GM23338 (cell line): Measurements from ENCODE around the gene ENOX2. TPM values are rescaled to one million over a fixed set of nuclear protein-coding genes. Genes with fewer than 3 reads are reported as not detected.

Experiments used
- ATAC-seq: fragments of 200-7000 bp; cut with Tn5 transposase; 3 replicates; pipeline ENCODE4 v1.9.1; 2020
- DNase-seq: peaks from one replicate; pipeline ENCODE4 v3.0.0-alpha.2; 2015; ENCODE audit warnings: low spot score
- H2AFZ ChIP-seq: fragments of 200-600 bp; sonication (generic); 2 replicates; pipeline ENCODE4 v1.8.0; 2016; ENCODE audit warnings: antibody characterized with exemption, mild to moderate bottlenecking, moderate library complexity
- H3F3A ChIP-seq: fragments of 200-600 bp; sonication (generic); replicated peaks from 2 replicates; pipeline ENCODE4 v1.8.0; 2017; ENCODE audit warnings: antibody characterized with exemption, mixed run types, low read depth
- H3K27ac ChIP-seq: fragments of 200-600 bp; sonication (generic); 2 replicates; pipeline ENCODE4 v1.6.1; 2016; ENCODE audit warnings: low read depth
- H3K27me3 ChIP-seq: fragments of 200-600 bp; sonication (generic); 2 replicates; pipeline ENCODE4 v1.8.0; 2016; ENCODE audit warnings: mild to moderate bottlenecking, mixed run types, moderate library complexity; ENCODE audit not compliant: insufficient read depth
- H3K36me3 ChIP-seq: fragments of 200-600 bp; sonication (generic); 2 replicates; pipeline ENCODE4 v1.8.0; 2016; ENCODE audit warnings: mild to moderate bottlenecking; ENCODE audit not compliant: insufficient read depth
- H3K4me1 ChIP-seq: fragments of 200-600 bp; sonication (generic); 2 replicates; pipeline ENCODE4 v1.8.0; 2016; ENCODE audit warnings: mild to moderate bottlenecking, moderate library complexity; ENCODE audit not compliant: insufficient read depth
- H3K4me2 ChIP-seq: fragments of 200-600 bp; sonication (generic); 2 replicates; pipeline ENCODE4 v1.7.1; 2017; ENCODE audit warnings: mixed run types
- H3K4me3 ChIP-seq: fragments of 200-600 bp; sonication (generic); 2 replicates; pipeline ENCODE4 v1.6.1; 2016; ENCODE audit warnings: mixed run types
- H3K79me2 ChIP-seq: fragments of 200-600 bp; sonication (generic); replicated peaks from 2 replicates; pipeline ENCODE4 v1.8.0; 2017; ENCODE audit warnings: mild to moderate bottlenecking; ENCODE audit not compliant: insufficient read depth
- H3K9me2 ChIP-seq: fragments of 200-600 bp; sonication (generic); 2 replicates; pipeline ENCODE4 v1.8.0; 2017; ENCODE audit not compliant: insufficient read depth
- H4K20me1 ChIP-seq: fragments of 200-600 bp; sonication (generic); replicated peaks from 2 replicates; pipeline ENCODE4 v1.8.0; 2017; ENCODE audit warnings: mild to moderate bottlenecking; ENCODE audit not compliant: insufficient read depth
- H3K27ac Mint-ChIP-seq: 2 replicates; pipeline ENCODE4 v1.8.0; 2020; ENCODE audit warnings: inconsistent platforms, mild to moderate bottlenecking, moderate library complexity, mixed read lengths
- H3K27me3 Mint-ChIP-seq: 3 replicates; pipeline ENCODE4 v1.8.0; 2022; ENCODE audit warnings: low read depth, mild to moderate bottlenecking, moderate library complexity, mixed read lengths, inconsistent platforms; ENCODE audit not compliant: insufficient read depth, poor library complexity
- H3K36me3 Mint-ChIP-seq: 3 replicates; pipeline ENCODE4 v1.8.0; 2021; ENCODE audit warnings: low read depth, mild to moderate bottlenecking, inconsistent platforms, moderate library complexity, mixed read lengths
- H3K4me1 Mint-ChIP-seq: 3 replicates; pipeline ENCODE4 v1.8.0; 2020; ENCODE audit warnings: mild to moderate bottlenecking, inconsistent platforms, mixed read lengths
- H3K4me3 Mint-ChIP-seq: 3 replicates; pipeline ENCODE4 v1.8.0; 2021; ENCODE audit warnings: moderate library complexity, mild to moderate bottlenecking, inconsistent platforms, mixed read lengths
- H3K9me3 Mint-ChIP-seq: 3 replicates; pipeline ENCODE4 v1.8.0; 2020; ENCODE audit warnings: moderate library complexity, mild to moderate bottlenecking, inconsistent platforms, mixed read lengths
- CREB1 ChIP-seq: fragments of 250-450 bp; sonication (Bioruptor Pico); IDR thresholded peaks from 2 replicates; pipeline ENCODE4 v1.5.0; 2020; ENCODE audit warnings: low read depth, mild to moderate bottlenecking, moderate library complexity
- EZH2phosphoT487 ChIP-seq: fragments of 200-600 bp; sonication (generic); IDR thresholded peaks from one replicate; pipeline ENCODE4 v1.8.1; 2018; ENCODE audit warnings: antibody characterized with exemption; ENCODE audit not compliant: unreplicated experiment
- JUNB ChIP-seq: IDR thresholded peaks from one replicate; pipeline ENCODE4 v1.6.1; 2016; ENCODE audit warnings: antibody characterized with exemption; ENCODE audit not compliant: unreplicated experiment
- NANOG ChIP-seq: IDR thresholded peaks from 2 replicates; pipeline ENCODE4 v1.6.1; 2016; ENCODE audit warnings: antibody characterized with exemption, borderline replicate concordance
- POLR2AphosphoS5 ChIP-seq: IDR thresholded peaks from 2 replicates; pipeline ENCODE4 v1.6.1; 2016; ENCODE audit warnings: antibody characterized with exemption, low read depth
- STAT1 ChIP-seq: IDR thresholded peaks from one replicate; pipeline ENCODE4 v1.6.1; 2016; ENCODE audit warnings: antibody characterized with exemption; ENCODE audit not compliant: unreplicated experiment
- ZNF331 ChIP-seq: fragments of 250-450 bp; sonication (Bioruptor Pico); IDR thresholded peaks from 2 replicates; pipeline ENCODE4 v1.5.0; 2020; ENCODE audit warnings: low read depth, mild to moderate bottlenecking, moderate library complexity
- polyA plus RNA-seq: library from polyadenylated mRNA; unstranded; fragments of >200 nt; fragmentation: Nextera tagmentation; extraction: Ambion mirVana; gene quantifications from 2 replicates; pipeline ENCODE4 v1.2.1, GENCODE V29; 2016
- total RNA-seq: library from RNA; depleted of rRNA; stranded (reverse); fragments of >200 nt; shearing (Covaris generic); gene quantifications from 2 replicates; pipeline ENCODE4 v1.2.3, GENCODE V29; 2014
- TF ChIP-seq, protein P1 (sequence below): IDR thresholded peaks from one replicate; pipeline ENCODE4 v1.6.1; 2018; ENCODE audit warnings: antibody characterized with exemption; ENCODE audit not compliant: unreplicated experiment
- TF ChIP-seq, protein P2 (sequence below): fragments of 250-450 bp; sonication (Bioruptor Pico); IDR thresholded peaks from 2 replicates; pipeline ENCODE4 v1.5.0; 2020; ENCODE audit warnings: mild to moderate bottlenecking, moderate library complexity
- TF ChIP-seq, protein P3 (sequence below): IDR thresholded peaks from 2 replicates; pipeline ENCODE4 v1.6.1; 2016; ENCODE audit warnings: antibody characterized with exemption

The ENOX2 gene
- total and polyA plus RNA-seq, 2 experiments from 2014 or later, result 9.6 to 11.2 TPM

DNA sequence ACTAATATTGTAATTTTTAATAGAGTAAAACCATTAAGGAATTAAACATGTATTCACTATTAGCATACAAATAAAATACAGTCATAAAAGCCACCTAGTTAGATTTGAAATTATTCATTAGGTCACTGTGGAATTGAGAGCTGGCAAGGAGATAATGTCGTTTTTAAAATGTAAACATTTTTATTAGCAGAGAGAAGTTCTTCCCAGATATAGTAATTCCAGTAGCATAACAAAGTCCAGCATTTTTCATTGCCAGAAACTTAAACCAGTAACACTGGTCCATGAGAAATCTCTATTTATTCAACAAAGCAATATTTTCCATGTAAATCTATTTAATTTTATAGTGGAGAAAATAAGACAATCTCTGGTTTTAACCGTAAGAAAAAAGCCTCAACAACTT lies 17.5 kb downstream of the ENOX2 start (continued):
- TF ChIP-seq, protein P1, sequence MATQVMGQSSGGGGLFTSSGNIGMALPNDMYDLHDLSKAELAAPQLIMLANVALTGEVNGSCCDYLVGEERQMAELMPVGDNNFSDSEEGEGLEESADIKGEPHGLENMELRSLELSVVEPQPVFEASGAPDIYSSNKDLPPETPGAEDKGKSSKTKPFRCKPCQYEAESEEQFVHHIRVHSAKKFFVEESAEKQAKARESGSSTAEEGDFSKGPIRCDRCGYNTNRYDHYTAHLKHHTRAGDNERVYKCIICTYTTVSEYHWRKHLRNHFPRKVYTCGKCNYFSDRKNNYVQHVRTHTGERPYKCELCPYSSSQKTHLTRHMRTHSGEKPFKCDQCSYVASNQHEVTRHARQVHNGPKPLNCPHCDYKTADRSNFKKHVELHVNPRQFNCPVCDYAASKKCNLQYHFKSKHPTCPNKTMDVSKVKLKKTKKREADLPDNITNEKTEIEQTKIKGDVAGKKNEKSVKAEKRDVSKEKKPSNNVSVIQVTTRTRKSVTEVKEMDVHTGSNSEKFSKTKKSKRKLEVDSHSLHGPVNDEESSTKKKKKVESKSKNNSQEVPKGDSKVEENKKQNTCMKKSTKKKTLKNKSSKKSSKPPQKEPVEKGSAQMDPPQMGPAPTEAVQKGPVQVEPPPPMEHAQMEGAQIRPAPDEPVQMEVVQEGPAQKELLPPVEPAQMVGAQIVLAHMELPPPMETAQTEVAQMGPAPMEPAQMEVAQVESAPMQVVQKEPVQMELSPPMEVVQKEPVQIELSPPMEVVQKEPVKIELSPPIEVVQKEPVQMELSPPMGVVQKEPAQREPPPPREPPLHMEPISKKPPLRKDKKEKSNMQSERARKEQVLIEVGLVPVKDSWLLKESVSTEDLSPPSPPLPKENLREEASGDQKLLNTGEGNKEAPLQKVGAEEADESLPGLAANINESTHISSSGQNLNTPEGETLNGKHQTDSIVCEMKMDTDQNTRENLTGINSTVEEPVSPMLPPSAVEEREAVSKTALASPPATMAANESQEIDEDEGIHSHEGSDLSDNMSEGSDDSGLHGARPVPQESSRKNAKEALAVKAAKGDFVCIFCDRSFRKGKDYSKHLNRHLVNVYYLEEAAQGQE, result no peak
- TF ChIP-seq JUNB, result no peak

DNA sequence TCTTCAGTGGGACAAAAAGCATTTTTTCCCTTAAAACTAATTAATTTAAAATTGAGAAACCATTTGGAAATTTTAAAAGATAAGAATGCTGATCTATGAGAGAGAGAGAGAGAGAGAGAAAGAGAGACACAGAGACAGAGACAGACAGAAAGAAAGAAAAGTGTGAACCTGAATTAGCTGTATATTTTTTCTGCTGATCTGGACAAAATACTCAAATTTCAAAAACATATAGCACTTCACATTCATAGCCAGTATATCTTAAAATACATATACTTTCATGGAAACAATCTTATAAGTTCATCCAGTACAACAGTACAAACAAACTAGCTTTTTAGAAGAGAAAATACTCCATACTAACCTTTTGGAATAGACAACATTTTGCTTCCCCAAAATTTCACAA lies 18.4 kb downstream of the ENOX2 start:
- ATAC-seq, result no peak
- H2AFZ ChIP-seq, result no peak overlapping the region
- TF ChIP-seq STAT1 (no peak), JUNB (no peak), NANOG (no peak), POLR2AphosphoS5 (no peak), CREB1 (no peak), EZH2phosphoT487 (no peak), ZNF331 (no peak)
- TF ChIP-seq, protein P2, sequence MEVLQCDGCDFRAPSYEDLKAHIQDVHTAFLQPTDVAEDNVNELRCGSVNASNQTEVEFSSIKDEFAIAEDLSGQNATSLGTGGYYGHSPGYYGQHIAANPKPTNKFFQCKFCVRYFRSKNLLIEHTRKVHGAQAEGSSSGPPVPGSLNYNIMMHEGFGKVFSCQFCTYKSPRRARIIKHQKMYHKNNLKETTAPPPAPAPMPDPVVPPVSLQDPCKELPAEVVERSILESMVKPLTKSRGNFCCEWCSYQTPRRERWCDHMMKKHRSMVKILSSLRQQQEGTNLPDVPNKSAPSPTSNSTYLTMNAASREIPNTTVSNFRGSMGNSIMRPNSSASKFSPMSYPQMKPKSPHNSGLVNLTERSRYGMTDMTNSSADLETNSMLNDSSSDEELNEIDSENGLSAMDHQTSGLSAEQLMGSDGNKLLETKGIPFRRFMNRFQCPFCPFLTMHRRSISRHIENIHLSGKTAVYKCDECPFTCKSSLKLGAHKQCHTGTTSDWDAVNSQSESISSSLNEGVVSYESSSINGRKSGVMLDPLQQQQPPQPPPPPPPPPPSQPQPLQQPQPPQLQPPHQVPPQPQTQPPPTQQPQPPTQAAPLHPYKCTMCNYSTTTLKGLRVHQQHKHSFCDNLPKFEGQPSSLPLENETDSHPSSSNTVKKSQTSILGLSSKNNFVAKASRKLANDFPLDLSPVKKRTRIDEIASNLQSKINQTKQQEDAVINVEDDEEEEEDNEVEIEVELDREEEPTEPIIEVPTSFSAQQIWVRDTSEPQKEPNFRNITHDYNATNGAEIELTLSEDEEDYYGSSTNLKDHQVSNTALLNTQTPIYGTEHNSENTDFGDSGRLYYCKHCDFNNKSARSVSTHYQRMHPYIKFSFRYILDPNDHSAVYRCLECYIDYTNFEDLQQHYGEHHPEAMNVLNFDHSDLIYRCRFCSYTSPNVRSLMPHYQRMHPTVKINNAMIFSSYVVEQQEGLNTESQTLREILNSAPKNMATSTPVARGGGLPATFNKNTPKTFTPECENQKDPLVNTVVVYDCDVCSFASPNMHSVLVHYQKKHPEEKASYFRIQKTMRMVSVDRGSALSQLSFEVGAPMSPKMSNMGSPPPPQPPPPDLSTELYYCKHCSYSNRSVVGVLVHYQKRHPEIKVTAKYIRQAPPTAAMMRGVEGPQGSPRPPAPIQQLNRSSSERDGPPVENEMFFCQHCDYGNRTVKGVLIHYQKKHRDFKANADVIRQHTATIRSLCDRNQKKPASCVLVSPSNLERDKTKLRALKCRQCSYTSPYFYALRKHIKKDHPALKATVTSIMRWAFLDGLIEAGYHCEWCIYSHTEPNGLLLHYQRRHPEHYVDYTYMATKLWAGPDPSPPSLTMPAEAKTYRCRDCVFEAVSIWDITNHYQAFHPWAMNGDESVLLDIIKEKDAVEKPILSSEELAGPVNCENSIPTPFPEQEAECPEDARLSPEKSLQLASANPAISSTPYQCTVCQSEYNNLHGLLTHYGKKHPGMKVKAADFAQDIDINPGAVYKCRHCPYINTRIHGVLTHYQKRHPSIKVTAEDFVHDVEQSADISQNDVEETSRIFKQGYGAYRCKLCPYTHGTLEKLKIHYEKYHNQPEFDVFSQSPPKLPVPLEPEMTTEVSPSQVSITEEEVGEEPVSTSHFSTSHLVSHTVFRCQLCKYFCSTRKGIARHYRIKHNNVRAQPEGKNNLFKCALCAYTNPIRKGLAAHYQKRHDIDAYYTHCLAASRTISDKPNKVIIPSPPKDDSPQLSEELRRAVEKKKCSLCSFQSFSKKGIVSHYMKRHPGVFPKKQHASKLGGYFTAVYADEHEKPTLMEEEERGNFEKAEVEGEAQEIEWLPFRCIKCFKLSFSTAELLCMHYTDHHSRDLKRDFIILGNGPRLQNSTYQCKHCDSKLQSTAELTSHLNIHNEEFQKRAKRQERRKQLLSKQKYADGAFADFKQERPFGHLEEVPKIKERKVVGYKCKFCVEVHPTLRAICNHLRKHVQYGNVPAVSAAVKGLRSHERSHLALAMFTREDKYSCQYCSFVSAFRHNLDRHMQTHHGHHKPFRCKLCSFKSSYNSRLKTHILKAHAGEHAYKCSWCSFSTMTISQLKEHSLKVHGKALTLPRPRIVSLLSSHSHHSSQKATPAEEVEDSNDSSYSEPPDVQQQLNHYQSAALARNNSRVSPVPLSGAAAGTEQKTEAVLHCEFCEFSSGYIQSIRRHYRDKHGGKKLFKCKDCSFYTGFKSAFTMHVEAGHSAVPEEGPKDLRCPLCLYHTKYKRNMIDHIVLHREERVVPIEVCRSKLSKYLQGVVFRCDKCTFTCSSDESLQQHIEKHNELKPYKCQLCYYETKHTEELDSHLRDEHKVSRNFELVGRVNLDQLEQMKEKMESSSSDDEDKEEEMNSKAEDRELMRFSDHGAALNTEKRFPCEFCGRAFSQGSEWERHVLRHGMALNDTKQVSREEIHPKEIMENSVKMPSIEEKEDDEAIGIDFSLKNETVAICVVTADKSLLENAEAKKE, result no peak
- TF ChIP-seq, protein P1, result no peak
- TF ChIP-seq, protein P3, sequence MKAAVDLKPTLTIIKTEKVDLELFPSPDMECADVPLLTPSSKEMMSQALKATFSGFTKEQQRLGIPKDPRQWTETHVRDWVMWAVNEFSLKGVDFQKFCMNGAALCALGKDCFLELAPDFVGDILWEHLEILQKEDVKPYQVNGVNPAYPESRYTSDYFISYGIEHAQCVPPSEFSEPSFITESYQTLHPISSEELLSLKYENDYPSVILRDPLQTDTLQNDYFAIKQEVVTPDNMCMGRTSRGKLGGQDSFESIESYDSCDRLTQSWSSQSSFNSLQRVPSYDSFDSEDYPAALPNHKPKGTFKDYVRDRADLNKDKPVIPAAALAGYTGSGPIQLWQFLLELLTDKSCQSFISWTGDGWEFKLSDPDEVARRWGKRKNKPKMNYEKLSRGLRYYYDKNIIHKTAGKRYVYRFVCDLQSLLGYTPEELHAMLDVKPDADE, result no peak

More for the DNA sequence above, 18.4 kb downstream of the ENOX2 start:
- Histone ChIP-seq H3K4me3 (no peak overlapping the region), H4K20me1 (no peaks in the 10 kb centered on the region), H3F3A (no peaks in the 10 kb centered on the region), H3K9me2 (no peaks in the 10 kb centered on the region), H3K27me3 (no peaks in the 10 kb centered on the region), H3K27ac (no peak overlapping the region), H3K79me2 (no peaks in the 10 kb centered on the region), H3K36me3 (no peaks in the 10 kb centered on the region), H3K4me1 (peaks cover 8% of the 10 kb centered on the region), H3K4me2 (no peak overlapping the region)
- Mint-ChIP-seq H3K9me3 (no peaks in the 10 kb centered on the region), H3K4me3 (no peak overlapping the region), H3K27ac (no peak overlapping the region), H3K4me1 (peaks cover 9% of the 10 kb centered on the region), H3K27me3 (no peaks in the 10 kb centered on the region), H3K36me3 (no peaks in the 10 kb centered on the region)
- DNase-seq, result no peak
